H9 (cell line): ENCODE results near the gene SELENOV. TPM values are rescaled to one million over a fixed set of nuclear protein-coding genes. Genes with fewer than 3 reads are reported as not detected.

Source experiments
- DNase-seq: peaks from one replicate; pipeline ENCODE4 v3.0.0-alpha.2; 2017
- H2AFZ ChIP-seq: one replicate; pipeline ENCODE4 v1.6.1; 2013; ENCODE audit warnings: mild to moderate bottlenecking, low read length, control low read depth, moderate library complexity
- H2AK5ac ChIP-seq: 2 replicates; pipeline ENCODE4 v1.6.1; 2013; ENCODE audit warnings: low read length, control low read depth, mixed read lengths; ENCODE audit not compliant: insufficient read length
- H2BK120ac ChIP-seq: one replicate; pipeline ENCODE4 v1.6.1; 2013; ENCODE audit warnings: low read depth, mild to moderate bottlenecking, low read length, control low read depth, inconsistent platforms; ENCODE audit not compliant: poor library complexity, severe bottlenecking
- H2BK12ac ChIP-seq: 2 replicates; pipeline ENCODE4 v1.6.1; 2013; ENCODE audit warnings: low read length, control low read depth, mixed read lengths, low read depth; ENCODE audit not compliant: insufficient read length
- H2BK15ac ChIP-seq: 2 replicates; pipeline ENCODE4 v1.6.1; 2013; ENCODE audit warnings: low read depth, low read length, control low read depth
- H2BK20ac ChIP-seq: one replicate; pipeline ENCODE4 v1.6.1; 2013; ENCODE audit warnings: low read depth, mild to moderate bottlenecking, low read length, control low read depth, inconsistent platforms; ENCODE audit not compliant: poor library complexity, severe bottlenecking
- H2BK5ac ChIP-seq: 2 replicates; pipeline ENCODE4 v1.6.1; 2013; ENCODE audit warnings: low read length, control low read depth, mixed read lengths; ENCODE audit not compliant: insufficient read length
- H3K14ac ChIP-seq: 2 replicates; pipeline ENCODE4 v1.6.1; 2013; ENCODE audit warnings: low read length, control low read depth; ENCODE audit not compliant: insufficient read depth
- H3K18ac ChIP-seq: 2 replicates; pipeline ENCODE4 v1.6.1; 2013; ENCODE audit warnings: low read depth, mild to moderate bottlenecking, mixed read lengths, low read length, control low read depth; ENCODE audit not compliant: insufficient read length
- H3K23ac ChIP-seq: 2 replicates; pipeline ENCODE4 v1.6.1; 2013; ENCODE audit warnings: low read length, control low read depth, mixed read lengths, low read depth; ENCODE audit not compliant: insufficient read length
- H3K23me2 ChIP-seq: 2 replicates; pipeline ENCODE4 v1.6.1; 2013; ENCODE audit warnings: low read depth, mild to moderate bottlenecking, mixed read lengths, low read length, control low read depth; ENCODE audit not compliant: insufficient read length, poor library complexity, severe bottlenecking
- H3K27ac ChIP-seq: 2 replicates; pipeline ENCODE4 v1.5.1; 2013; ENCODE audit warnings: low read length, control low read depth, mixed read lengths, low read depth; ENCODE audit not compliant: insufficient read length
- H3K27me3 ChIP-seq: 2 replicates; pipeline ENCODE4 v1.6.1; 2013; ENCODE audit warnings: low read length, control low read depth, inconsistent platforms; ENCODE audit not compliant: insufficient read depth
- H3K4ac ChIP-seq: 2 replicates; pipeline ENCODE4 v1.6.1; 2013; ENCODE audit warnings: low read depth, mild to moderate bottlenecking, control low read depth, inconsistent platforms, low read length, moderate library complexity
- H3K4me1 ChIP-seq: 2 replicates; pipeline ENCODE4 v1.6.1; 2013; ENCODE audit warnings: low read length, control low read depth, inconsistent platforms; ENCODE audit not compliant: insufficient read depth
- H3K4me2 ChIP-seq: 2 replicates; pipeline ENCODE4 v1.6.1; 2013; ENCODE audit warnings: low read length, control low read depth, mixed read lengths; ENCODE audit not compliant: insufficient read length, insufficient read depth
- H3K56ac ChIP-seq: 2 replicates; pipeline ENCODE4 v1.6.1; 2013; ENCODE audit warnings: low read depth, mild to moderate bottlenecking, mixed read lengths, low read length, control low read depth; ENCODE audit not compliant: insufficient read length
- H3K79me1 ChIP-seq: 2 replicates; pipeline ENCODE4 v1.6.1; 2013; ENCODE audit warnings: low read depth, mild to moderate bottlenecking, moderate library complexity, low read length, control low read depth, inconsistent platforms; ENCODE audit not compliant: insufficient read depth, poor library complexity, severe bottlenecking
- H3K79me2 ChIP-seq: 2 replicates; pipeline ENCODE4 v1.6.1; 2013; ENCODE audit warnings: low read length, control low read depth, inconsistent platforms; ENCODE audit not compliant: insufficient read depth
- H3K9ac ChIP-seq: 2 replicates; pipeline ENCODE4 v1.6.1; 2013; ENCODE audit warnings: low read length, control low read depth, mixed read lengths; ENCODE audit not compliant: insufficient read length; ENCODE audit errors: extremely low read depth
- H3K9me3 ChIP-seq: one replicate; pipeline ENCODE4 v1.6.1; 2013; ENCODE audit warnings: low read depth, low read length, inconsistent platforms; ENCODE audit not compliant: control insufficient read depth
- H3T11ph ChIP-seq: one replicate; pipeline ENCODE4 v1.6.1; 2013; ENCODE audit warnings: mild to moderate bottlenecking, low read length, control low read depth, inconsistent platforms
- H4K20me1 ChIP-seq: one replicate; pipeline ENCODE4 v1.6.1; 2013; ENCODE audit not compliant: control insufficient read depth, insufficient read length, insufficient read depth
- H4K5ac ChIP-seq: 2 replicates; pipeline ENCODE4 v1.6.1; 2013; ENCODE audit warnings: low read depth, mild to moderate bottlenecking, mixed read lengths, low read length, control low read depth; ENCODE audit not compliant: insufficient read length
- H4K8ac ChIP-seq: replicated peaks from 2 replicates; pipeline ENCODE4 v1.6.1; 2013; ENCODE audit warnings: low read length, control low read depth, mixed read lengths, low read depth; ENCODE audit not compliant: insufficient read length
- H4K91ac ChIP-seq: 2 replicates; pipeline ENCODE4 v1.6.1; 2013; ENCODE audit warnings: low read depth, mild to moderate bottlenecking, moderate library complexity, mixed read lengths, low read length, control low read depth; ENCODE audit not compliant: insufficient read length
- H3K27ac Mint-ChIP-seq, 3 experiments: 2 replicates in 2 of 3; 3 replicates in 1 of 3; pipeline ENCODE4 v1.8.0; 2020 to 2021; ENCODE audit warnings: mixed read lengths in 3 of 3, mild to moderate bottlenecking in 1 of 3, moderate library complexity in 1 of 3
- H3K27me3 Mint-ChIP-seq: 2 replicates; pipeline ENCODE4 v1.8.0; 2021; ENCODE audit warnings: low read depth, mild to moderate bottlenecking, moderate library complexity, mixed read lengths
- H3K36me3 Mint-ChIP-seq, 3 experiments: 2 replicates in 2 of 3; 3 replicates in 1 of 3; pipeline ENCODE4 v1.8.0; 2020 to 2021; ENCODE audit warnings: low read depth in 3 of 3, mixed read lengths in 3 of 3; ENCODE audit not compliant: insufficient read depth in 1 of 3
- H3K4me1 Mint-ChIP-seq, 2 experiments: 2 replicates each; pipeline ENCODE4 v1.8.0; 2020; ENCODE audit warnings: mixed read lengths in 2 of 2
- H3K4me3 Mint-ChIP-seq, 2 experiments: 2 replicates in 1 of 2; 3 replicates in 1 of 2; pipeline ENCODE4 v1.8.0; 2020 to 2021; ENCODE audit warnings: mild to moderate bottlenecking in 2 of 2, mixed read lengths in 2 of 2, moderate library complexity in 1 of 2
- H3K9me3 Mint-ChIP-seq, 2 experiments: 2 replicates in 1 of 2; 3 replicates in 1 of 2; pipeline ENCODE4 v1.8.0; 2020; ENCODE audit warnings: mild to moderate bottlenecking in 2 of 2, mixed read lengths in 2 of 2, moderate library complexity in 1 of 2
- WGBS: extraction: QIAGEN DNeasy Blood & Tissue Kit; methylation state at CpG from one replicate; pipeline ENCODE4 v1.1.7; 2013; ENCODE audit warnings: missing lambda C conversion rate, low lambda C conversion rate, mixed read lengths; ENCODE audit not compliant: insufficient read length; ENCODE audit errors: extremely low coverage; 5-methylcytosine and 5-hydroxymethylcytosine counted together
- total RNA-seq: library from RNA; stranded (reverse); gene quantifications from 2 replicates; pipeline ENCODE4 v1.2.1, GENCODE V29; 2021
- TF ChIP-seq, protein P1 (sequence below): fragments of 200-600 bp; sonication (generic); conservative IDR thresholded peaks from 3 replicates; pipeline ENCODE4 v1.8.0; 2021; ENCODE audit warnings: antibody characterized with exemption, mild to moderate bottlenecking

Gene SELENOV
- total RNA-seq, 1 experiment from 2014 or later: 6.9 TPM

GRCh38 chr19:39501340-39501739 lies 13.6 kb upstream of the SELENOV start:
- no peaks in the 10 kb centered on the region for H3K79me1 ChIP-seq
- H4K91ac ChIP-seq: no peak overlapping the region
- H3K18ac ChIP-seq: no peak overlapping the region
- no peak overlapping the region for H3K14ac ChIP-seq
- H3K4me1 ChIP-seq: no peaks in the 10 kb centered on the region
- H2BK15ac ChIP-seq: no peak overlapping the region
- no peak overlapping the region for H2AK5ac ChIP-seq
- H3K4ac ChIP-seq: no peak overlapping the region
- Mint-ChIP-seq H3K27ac (no peak overlapping the region), H3K4me1 (peaks cover 9 to 14% of the 10 kb centered on the region in 2 experiments), H3K4me3 (no peak overlapping the region), H3K36me3 (peaks cover 0 to 16% (median 3%) of the 10 kb centered on the region in 3 experiments; a peak in 3 of 7 replicates), H3K27me3 (peaks cover 94% of the 10 kb centered on the region), H3K9me3 (peaks cover 8 to 13% of the 10 kb centered on the region in 2 experiments)
- peaks cover 10% of the 10 kb centered on the region for H3K23me2 ChIP-seq
- no peak overlapping the region for H3T11ph ChIP-seq
- no peak overlapping the region for H3K4me2 ChIP-seq
- H4K8ac ChIP-seq: no peak overlapping the region
- H3K27me3 ChIP-seq: peaks cover 12% of the 10 kb centered on the region; the same call in 1 of the 2 replicates
- H2BK20ac ChIP-seq: no peak overlapping the region
- no peak overlapping the region for H2BK12ac ChIP-seq
- WGBS: no CpG with 5 or more reads among the region's 5 CpGs
- H3K23ac ChIP-seq: no peak overlapping the region
- H4K5ac ChIP-seq: no peak overlapping the region
- TF ChIP-seq, protein P1, sequence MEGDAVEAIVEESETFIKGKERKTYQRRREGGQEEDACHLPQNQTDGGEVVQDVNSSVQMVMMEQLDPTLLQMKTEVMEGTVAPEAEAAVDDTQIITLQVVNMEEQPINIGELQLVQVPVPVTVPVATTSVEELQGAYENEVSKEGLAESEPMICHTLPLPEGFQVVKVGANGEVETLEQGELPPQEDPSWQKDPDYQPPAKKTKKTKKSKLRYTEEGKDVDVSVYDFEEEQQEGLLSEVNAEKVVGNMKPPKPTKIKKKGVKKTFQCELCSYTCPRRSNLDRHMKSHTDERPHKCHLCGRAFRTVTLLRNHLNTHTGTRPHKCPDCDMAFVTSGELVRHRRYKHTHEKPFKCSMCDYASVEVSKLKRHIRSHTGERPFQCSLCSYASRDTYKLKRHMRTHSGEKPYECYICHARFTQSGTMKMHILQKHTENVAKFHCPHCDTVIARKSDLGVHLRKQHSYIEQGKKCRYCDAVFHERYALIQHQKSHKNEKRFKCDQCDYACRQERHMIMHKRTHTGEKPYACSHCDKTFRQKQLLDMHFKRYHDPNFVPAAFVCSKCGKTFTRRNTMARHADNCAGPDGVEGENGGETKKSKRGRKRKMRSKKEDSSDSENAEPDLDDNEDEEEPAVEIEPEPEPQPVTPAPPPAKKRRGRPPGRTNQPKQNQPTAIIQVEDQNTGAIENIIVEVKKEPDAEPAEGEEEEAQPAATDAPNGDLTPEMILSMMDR: no peak
- H3K27ac ChIP-seq: no peak overlapping the region
- no peak overlapping the region for H2AFZ ChIP-seq
- no peaks in the 10 kb centered on the region for H3K9me3 ChIP-seq
- no peak overlapping the region for H2BK120ac ChIP-seq
- no peaks in the 10 kb centered on the region for H4K20me1 ChIP-seq
- no peak overlapping the region for H2BK5ac ChIP-seq
- no peaks in the 10 kb centered on the region for H3K79me2 ChIP-seq
- no peak overlapping the region for H3K56ac ChIP-seq
- DNase-seq: no peak
- no peak overlapping the region for H3K9ac ChIP-seq
